Measurements from ENCODE around the gene PARS2. TPM values are rescaled to one million over a fixed set of nuclear protein-coding genes. Genes with fewer than 3 reads are reported as not detected.

Gene PARS2
- total RNA-seq, 2 experiments from 2014 or later = 5.3 to 7.6 TPM

GRCh38 chr1:54736685-54737084 lies 27.6 kb downstream of the PARS2 start:
- Histone ChIP-seq H3K9me2 (ENCODE audit: insufficient read depth, low read length) (no peaks in the 10 kb centered on the region), H3K36me3 (ENCODE audit: insufficient read depth, low read length) (peaks cover 75% of the 10 kb centered on the region), H3K4me3 (ENCODE audit: low read depth, low read length, poor library complexity, severe bottlenecking) (no peak overlapping the region), H3K79me2 (ENCODE audit: insufficient read depth, low read depth, low read length) (no peaks in the 10 kb centered on the region), H3K4me2 (ENCODE audit: low read length) (no peak overlapping the region), H4K20me1 (ENCODE audit: insufficient read depth, low read length) (no peaks in the 10 kb centered on the region), H3K9me3 (ENCODE audit: low read length) (no peaks in the 10 kb centered on the region), H2AFZ (ENCODE audit: low read length) (no peak overlapping the region), H3K4me1 (ENCODE audit: insufficient read depth, low read length, poor library complexity, severe bottlenecking) (no peaks in the 10 kb centered on the region), H3K27ac (ENCODE audit: low read depth, low read length, poor library complexity, severe bottlenecking) (no peak overlapping the region)
- intact Hi-C loops (cut with micrococcal nuclease; ENCODE audit: unreplicated experiment) = no loop called here
- no peak for TF ChIP-seq EZH2phosphoT487 (IDR thresholded peaks at IDR 0.05; ENCODE audit: borderline replicate concordance, low read depth, low read length)
- no peak for TF ChIP-seq CTCF (conservative IDR thresholded peaks at IDR 0.05; ENCODE audit: low read length)
- ChIA-PET POLR2A (no interaction called here), CTCF (ENCODE audit: unreplicated experiment) (no interaction called here)
- BruUV-seq (replicated peaks) = no TSS peak
- no peak for DNase-seq (ENCODE audit: low spot score)

- intact Hi-C loops (cut with micrococcal nuclease; ENCODE audit: unreplicated experiment) = no loop called here
- peaks cover 87% of the 10 kb centered on the region for H3K36me3 ChIP-seq (ENCODE audit: insufficient read depth, low read length)
- no peaks in the 10 kb centered on the region for H3K9me2 ChIP-seq (ENCODE audit: insufficient read depth, low read length)
- H2AFZ ChIP-seq (ENCODE audit: low read length) = no peak overlapping the region
- H4K20me1 ChIP-seq (ENCODE audit: insufficient read depth, low read length) = no peaks in the 10 kb centered on the region
- no peak overlapping the region for H3K27ac ChIP-seq (ENCODE audit: low read depth, low read length, poor library complexity, severe bottlenecking)
- no TSS peak for BruUV-seq (replicated peaks)
- no peak for DNase-seq (ENCODE audit: low spot score)
- TF ChIP-seq CTCF (conservative IDR thresholded peaks at IDR 0.05; ENCODE audit: low read length) (no peak), EZH2phosphoT487 (IDR thresholded peaks at IDR 0.05; ENCODE audit: borderline replicate concordance, low read depth, low read length) (no peak)
- H3K79me2 ChIP-seq (ENCODE audit: insufficient read depth, low read depth, low read length) = no peaks in the 10 kb centered on the region
- CTCF ChIA-PET (ENCODE audit: unreplicated experiment) = no interaction called here
- no peak overlapping the region for H3K4me2 ChIP-seq (ENCODE audit: low read length)
- no peaks in the 10 kb centered on the region for H3K4me1 ChIP-seq (ENCODE audit: insufficient read depth, low read length, poor library complexity, severe bottlenecking)
- no peak overlapping the region for H3K4me3 ChIP-seq (ENCODE audit: low read depth, low read length, poor library complexity, severe bottlenecking)
- POLR2A ChIA-PET = interaction anchor here (0.6 to 1.4 kb wide), 3 partner anchors 13 to 83 kb away, joined by 3 to 4 read pairs (median 3); partner anchors contain the start of gene TTC4
- no peaks in the 10 kb centered on the region for H3K9me3 ChIP-seq (ENCODE audit: low read length)
Observed at GRCh38 chr1:54728027-54728426, 36.3 kb downstream of the PARS2 start.

GRCh38 chr1:54724771-54725170 lies 39.6 kb downstream of the PARS2 start:
- Histone ChIP-seq H2AFZ (ENCODE audit: low read length) (no peak overlapping the region), H3K4me1 (ENCODE audit: insufficient read depth, low read length, poor library complexity, severe bottlenecking) (no peaks in the 10 kb centered on the region), H3K27ac (ENCODE audit: low read depth, low read length, poor library complexity, severe bottlenecking) (no peak overlapping the region), H3K4me2 (ENCODE audit: low read length) (no peak overlapping the region), H3K9me2 (ENCODE audit: insufficient read depth, low read length) (no peaks in the 10 kb centered on the region), H3K9me3 (ENCODE audit: low read length) (no peaks in the 10 kb centered on the region), H3K79me2 (ENCODE audit: insufficient read depth, low read depth, low read length) (no peaks in the 10 kb centered on the region; the same call in 1 of the 2 replicates), H3K4me3 (ENCODE audit: low read depth, low read length, poor library complexity, severe bottlenecking) (no peak overlapping the region), H3K36me3 (ENCODE audit: insufficient read depth, low read length) (peaks cover 99% of the 10 kb centered on the region), H4K20me1 (ENCODE audit: insufficient read depth, low read length) (no peaks in the 10 kb centered on the region)
- no peak for TF ChIP-seq EZH2phosphoT487 (IDR thresholded peaks at IDR 0.05; ENCODE audit: borderline replicate concordance, low read depth, low read length)
- TF ChIP-seq CTCF (conservative IDR thresholded peaks at IDR 0.05; ENCODE audit: low read length) = no peak
- ChIA-PET CTCF (ENCODE audit: unreplicated experiment) (no interaction called here), POLR2A (interaction anchor here (0.9 kb wide), 1 partner anchor 640 kb away, joined by 3 read pairs; no protein-coding TSS in a partner anchor)
- no peak for DNase-seq (ENCODE audit: low spot score)
- no TSS peak for BruUV-seq (replicated peaks)
- intact Hi-C loops (cut with micrococcal nuclease; ENCODE audit: unreplicated experiment) = no loop called here

Data from OCI-LY7 (cell line).